Measurements from ENCODE around the gene ZNF777.
"Not testable (repeated sequence)": the region's sequence is repeated elsewhere in the genome, so short reads cannot be mapped to it uniquely, and the experiment has no call there.

ZNF777 gene

DNA sequence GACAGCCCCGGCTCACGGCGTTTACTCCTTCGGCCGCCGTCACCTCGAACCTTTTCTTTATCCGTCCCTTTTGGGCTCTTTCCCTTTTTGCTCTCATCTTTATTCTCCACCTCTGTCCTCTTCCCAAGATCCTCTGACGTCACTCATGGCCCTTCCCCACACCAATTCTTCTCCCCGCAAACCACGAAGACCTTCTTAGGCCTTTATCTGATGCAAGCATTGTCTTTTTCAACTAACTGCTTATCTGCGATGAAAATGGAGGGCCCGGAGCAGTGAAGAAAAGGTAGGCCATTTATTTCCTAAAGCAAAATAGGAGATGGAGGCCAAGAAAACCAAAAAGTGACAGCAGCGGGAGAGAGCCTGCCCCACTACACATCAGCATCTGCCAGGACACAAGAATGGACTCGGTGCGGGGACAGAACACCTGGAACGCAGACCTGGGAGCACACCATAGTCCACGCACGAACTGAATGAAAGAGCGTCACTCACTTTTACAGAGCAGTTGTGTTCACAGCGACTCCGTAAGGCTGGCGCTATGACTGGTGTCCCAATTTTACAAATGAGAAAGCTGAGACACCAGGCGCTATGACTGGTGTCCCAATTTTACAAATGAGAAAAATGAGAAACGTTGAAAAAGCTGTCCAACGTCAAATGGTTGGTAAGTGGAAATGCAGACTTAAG is 45.3 kb downstream of the ZNF777 start:
- no peaks in the 10 kb centered on the region for H3K4me1 ChIP-seq (ENCODE audit: low read length)
- H3K9me3 ChIP-seq (replicated peaks; ENCODE audit: insufficient read depth, low read length): no peaks in the 10 kb centered on the region
- H4K20me1 ChIP-seq (ENCODE audit: insufficient read depth, low read length): no peaks in the 10 kb centered on the region
- no peaks in the 10 kb centered on the region for H3K36me3 ChIP-seq (replicated peaks; ENCODE audit: insufficient read depth, low read length)
- H3K27me3 ChIP-seq (replicated peaks; ENCODE audit: insufficient read depth, low read length): no peaks in the 10 kb centered on the region
- H3K27ac ChIP-seq (ENCODE audit: low read length): no peak overlapping the region
- H3K9ac ChIP-seq (ENCODE audit: low read length): no peak overlapping the region
- no peak overlapping the region for H3K4me2 ChIP-seq (ENCODE audit: low read depth, low read length)
- no peaks in the 10 kb centered on the region for H3K79me2 ChIP-seq (ENCODE audit: low read length)
- H3K4me3 ChIP-seq (ENCODE audit: low read length): no peak overlapping the region
- no peak overlapping the region for H2AFZ ChIP-seq (ENCODE audit: low read length)
- no peak for TF ChIP-seq EZH2phosphoT487 (IDR thresholded peaks at IDR 0.05; ENCODE audit: low read length)
- TF ChIP-seq CTCF (IDR thresholded peaks at IDR 0.05; ENCODE audit: low read length): no peak
- TF ChIP-seq EZH2 (optimal IDR thresholded peaks at IDR 0.05; ENCODE audit: low read depth, low read length): no peak
- DNase-seq: no peak
- H3F3A ChIP-seq (ENCODE audit: insufficient read depth, low read length): no peaks in the 10 kb centered on the region
- no peaks in the 10 kb centered on the region for H3K9me2 ChIP-seq (replicated peaks; ENCODE audit: insufficient read depth, low read length)

GRCh38 chr7:149414745-149415390 is 46.0 kb downstream of the ZNF777 start:
- H4K20me1 ChIP-seq (ENCODE audit: insufficient read depth, low read length): no peaks in the 10 kb centered on the region
- H3K4me3 ChIP-seq (ENCODE audit: low read length): no peak overlapping the region
- no peaks in the 10 kb centered on the region for H3K79me2 ChIP-seq (ENCODE audit: low read length)
- no peak overlapping the region for H3K27ac ChIP-seq (ENCODE audit: low read length)
- H3K4me1 ChIP-seq (ENCODE audit: low read length): no peaks in the 10 kb centered on the region
- no peak overlapping the region for H2AFZ ChIP-seq (ENCODE audit: low read length)
- H3K9ac ChIP-seq (ENCODE audit: low read length): no peak overlapping the region
- H3K9me2 ChIP-seq (replicated peaks; ENCODE audit: insufficient read depth, low read length): no peaks in the 10 kb centered on the region
- no peaks in the 10 kb centered on the region for H3K36me3 ChIP-seq (replicated peaks; ENCODE audit: insufficient read depth, low read length)
- H3F3A ChIP-seq (ENCODE audit: insufficient read depth, low read length): no peaks in the 10 kb centered on the region
- no peaks in the 10 kb centered on the region for H3K9me3 ChIP-seq (replicated peaks; ENCODE audit: insufficient read depth, low read length)
- no peak overlapping the region for H3K4me2 ChIP-seq (ENCODE audit: low read depth, low read length)
- TF ChIP-seq EZH2 (optimal IDR thresholded peaks at IDR 0.05; ENCODE audit: low read depth, low read length): no peak
- TF ChIP-seq CTCF (IDR thresholded peaks at IDR 0.05; ENCODE audit: low read length): no peak
- TF ChIP-seq EZH2phosphoT487 (IDR thresholded peaks at IDR 0.05; ENCODE audit: low read length): no peak
- no peaks in the 10 kb centered on the region for H3K27me3 ChIP-seq (replicated peaks; ENCODE audit: insufficient read depth, low read length)
- DNase-seq: no peak

DNA sequence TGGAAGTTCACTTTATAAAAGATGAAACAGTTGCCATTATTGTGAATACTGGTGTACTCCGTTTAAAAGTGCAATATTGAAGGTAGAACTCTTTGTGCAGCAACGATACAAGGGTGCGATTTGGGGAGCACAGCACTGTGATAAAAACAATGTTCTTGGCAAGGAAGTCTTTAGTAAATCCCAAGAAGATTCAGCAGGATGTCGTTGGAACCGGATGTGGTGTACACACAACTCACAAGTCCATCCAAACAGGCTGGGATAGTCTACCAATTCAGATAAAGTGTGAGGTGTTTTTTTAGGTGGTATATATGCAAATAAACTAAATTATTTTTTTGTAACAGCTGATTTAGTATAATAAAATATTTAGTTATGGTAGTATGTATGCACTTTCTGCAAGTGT is 46.7 kb downstream of the ZNF777 start:
- H3K27me3 ChIP-seq (replicated peaks; ENCODE audit: insufficient read depth, low read length): no peaks in the 10 kb centered on the region
- TF ChIP-seq EZH2 (optimal IDR thresholded peaks at IDR 0.05; ENCODE audit: low read depth, low read length): no peak
- H3K27ac ChIP-seq (ENCODE audit: low read length): no peak overlapping the region
- no peaks in the 10 kb centered on the region for H3F3A ChIP-seq (ENCODE audit: insufficient read depth, low read length)
- H3K9me2 ChIP-seq (replicated peaks; ENCODE audit: insufficient read depth, low read length): no peaks in the 10 kb centered on the region
- no peak for DNase-seq
- H3K4me1 ChIP-seq (ENCODE audit: low read length): no peaks in the 10 kb centered on the region
- no peak overlapping the region for H3K4me3 ChIP-seq (ENCODE audit: low read length)
- no peak overlapping the region for H3K4me2 ChIP-seq (ENCODE audit: low read depth, low read length)
- no peak overlapping the region for H3K9ac ChIP-seq (ENCODE audit: low read length)
- no peaks in the 10 kb centered on the region for H4K20me1 ChIP-seq (ENCODE audit: insufficient read depth, low read length)
- H3K79me2 ChIP-seq (ENCODE audit: low read length): no peaks in the 10 kb centered on the region
- H3K9me3 ChIP-seq (replicated peaks; ENCODE audit: insufficient read depth, low read length): no peaks in the 10 kb centered on the region
- no peaks in the 10 kb centered on the region for H3K36me3 ChIP-seq (replicated peaks; ENCODE audit: insufficient read depth, low read length)
- H2AFZ ChIP-seq (ENCODE audit: low read length): no peak overlapping the region

DNA sequence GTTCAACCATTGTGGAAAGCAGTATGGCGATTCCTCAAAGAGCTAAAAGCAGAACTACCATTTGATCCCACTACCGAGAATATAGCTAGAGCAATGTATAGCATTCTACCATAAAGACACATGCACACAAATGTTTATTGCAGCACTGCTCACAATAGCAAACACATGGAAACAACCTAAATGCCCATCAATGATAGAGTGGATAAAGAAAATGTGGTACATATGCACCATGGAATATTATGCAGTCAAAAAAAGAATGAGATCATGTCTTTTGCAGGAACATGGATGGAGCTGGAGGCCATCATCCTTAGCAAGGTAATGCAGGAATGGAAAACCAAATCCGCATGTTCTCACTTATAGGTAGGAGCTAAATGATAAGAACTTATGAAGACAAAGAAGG is 47.8 kb downstream of the ZNF777 start:
- not testable (repeated sequence) for H3K9me2 ChIP-seq (replicated peaks; ENCODE audit: insufficient read depth, low read length); H3F3A ChIP-seq (ENCODE audit: insufficient read depth, low read length); H3K36me3 ChIP-seq (replicated peaks; ENCODE audit: insufficient read depth, low read length); H3K27ac ChIP-seq (ENCODE audit: low read length); H3K27me3 ChIP-seq (replicated peaks; ENCODE audit: insufficient read depth, low read length); H4K20me1 ChIP-seq (ENCODE audit: insufficient read depth, low read length); DNase-seq; H2AFZ ChIP-seq (ENCODE audit: low read length); H3K9me3 ChIP-seq (replicated peaks; ENCODE audit: insufficient read depth, low read length); H3K4me2 ChIP-seq (ENCODE audit: low read depth, low read length); H3K4me3 ChIP-seq (ENCODE audit: low read length); H3K9ac ChIP-seq (ENCODE audit: low read length); H3K4me1 ChIP-seq (ENCODE audit: low read length); H3K79me2 ChIP-seq (ENCODE audit: low read length)
